ENCODE data around the gene SCIMP. TPM values are rescaled to one million over a fixed set of nuclear protein-coding genes. Genes with fewer than 3 reads are reported as not detected.
"Not testable (repeated sequence)": the region's sequence is repeated elsewhere in the genome, so short reads cannot be mapped to it uniquely, and the experiment has no call there.

Gene SCIMP
- total RNA-seq, 1 donor from 2014 or later = 2.1 TPM

GRCh38 chr17:5262416-5262991 is 27.8 kb upstream of the SCIMP start:
- no peaks in the 10 kb centered on the region for H3K9me3 ChIP-seq (ENCODE audit: control insufficient read depth in 3 of 3, low read length in 3 of 3)
- H3K27ac ChIP-seq (ENCODE audit: low read depth, low read length) = no peak overlapping the region
- no peak overlapping the region for H3K9ac ChIP-seq (ENCODE audit: low read depth in 1 of 3, low read length in 3 of 3)

GRCh38 chr17:5260542-5260941 is 25.9 kb upstream of the SCIMP start:
- Histone ChIP-seq H3K4me1 (ENCODE audit: control insufficient read depth in 3 of 3, insufficient read depth in 3 of 3, low read length in 3 of 3) (no peaks in the 10 kb centered on the region), H3K36me3 (ENCODE audit: control insufficient read depth in 3 of 3, insufficient read depth in 3 of 3, low read length in 3 of 3) (no peaks in the 10 kb centered on the region), H3K27me3 (ENCODE audit: control insufficient read depth in 3 of 3, insufficient read depth in 3 of 3, low read length in 3 of 3) (no peaks in the 10 kb centered on the region), H3K4me3 (ENCODE audit: low read length in 3 of 3) (no peak overlapping the region), H3K9me3 (ENCODE audit: control insufficient read depth in 3 of 3, low read length in 3 of 3) (no peaks in the 10 kb centered on the region), H3K27ac (ENCODE audit: low read depth, low read length) (no peak overlapping the region), H3K9ac (ENCODE audit: low read depth in 1 of 3, low read length in 3 of 3) (no peak overlapping the region)

More at GRCh38 chr17:5262416-5262991, 27.8 kb upstream of the SCIMP start:
- Histone ChIP-seq H3K4me1 (ENCODE audit: control insufficient read depth in 3 of 3, insufficient read depth in 3 of 3, low read length in 3 of 3) (no peaks in the 10 kb centered on the region), H3K36me3 (ENCODE audit: control insufficient read depth in 3 of 3, insufficient read depth in 3 of 3, low read length in 3 of 3) (no peaks in the 10 kb centered on the region), H3K4me3 (ENCODE audit: low read length in 3 of 3) (no peak overlapping the region), H3K27me3 (ENCODE audit: control insufficient read depth in 3 of 3, insufficient read depth in 3 of 3, low read length in 3 of 3) (no peaks in the 10 kb centered on the region)

- no peaks in the 10 kb centered on the region for H3K36me3 ChIP-seq (ENCODE audit: control insufficient read depth in 3 of 3, insufficient read depth in 3 of 3, low read length in 3 of 3)
- H3K4me1 ChIP-seq (ENCODE audit: control insufficient read depth in 3 of 3, insufficient read depth in 3 of 3, low read length in 3 of 3) = no peaks in the 10 kb centered on the region
- H3K9me3 ChIP-seq (ENCODE audit: control insufficient read depth in 3 of 3, low read length in 3 of 3) = no peaks in the 10 kb centered on the region
- H3K4me3 ChIP-seq (ENCODE audit: low read length in 3 of 3) = no peak overlapping the region
- H3K9ac ChIP-seq (ENCODE audit: low read depth in 1 of 3, low read length in 3 of 3) = no peak overlapping the region
- no peaks in the 10 kb centered on the region for H3K27me3 ChIP-seq (ENCODE audit: control insufficient read depth in 3 of 3, insufficient read depth in 3 of 3, low read length in 3 of 3)
- H3K27ac ChIP-seq (ENCODE audit: low read depth, low read length) = no peak overlapping the region
Observed at GRCh38 chr17:5257124-5257523, 22.5 kb upstream of the SCIMP start.

GRCh38 chr17:5254903-5255521 is 20.4 kb upstream of the SCIMP start:
- no peak overlapping the region for H3K27ac ChIP-seq (ENCODE audit: low read depth, low read length)
- H3K4me3 ChIP-seq (ENCODE audit: low read length in 3 of 3) = no peak overlapping the region
- H3K4me1 ChIP-seq (ENCODE audit: control insufficient read depth in 3 of 3, insufficient read depth in 3 of 3, low read length in 3 of 3) = no peaks in the 10 kb centered on the region
- no peak overlapping the region for H3K9ac ChIP-seq (ENCODE audit: low read depth in 1 of 3, low read length in 3 of 3)
- H3K9me3 ChIP-seq (ENCODE audit: control insufficient read depth in 3 of 3, low read length in 3 of 3) = no peaks in the 10 kb centered on the region
- H3K27me3 ChIP-seq (ENCODE audit: control insufficient read depth in 3 of 3, insufficient read depth in 3 of 3, low read length in 3 of 3) = no peaks in the 10 kb centered on the region
- no peaks in the 10 kb centered on the region for H3K36me3 ChIP-seq (ENCODE audit: control insufficient read depth in 3 of 3, insufficient read depth in 3 of 3, low read length in 3 of 3)

GRCh38 chr17:5254414-5254813 is 19.8 kb upstream of the SCIMP start:
- Histone ChIP-seq H3K9ac (ENCODE audit: low read depth in 1 of 3, low read length in 3 of 3) (no peak overlapping the region), H3K4me3 (ENCODE audit: low read length in 3 of 3) (no peak overlapping the region), H3K27ac (ENCODE audit: low read depth, low read length) (no peak overlapping the region), H3K27me3 (ENCODE audit: control insufficient read depth in 3 of 3, insufficient read depth in 3 of 3, low read length in 3 of 3) (no peaks in the 10 kb centered on the region), H3K36me3 (ENCODE audit: control insufficient read depth in 3 of 3, insufficient read depth in 3 of 3, low read length in 3 of 3) (no peaks in the 10 kb centered on the region), H3K9me3 (ENCODE audit: control insufficient read depth in 3 of 3, low read length in 3 of 3) (no peaks in the 10 kb centered on the region), H3K4me1 (ENCODE audit: control insufficient read depth in 3 of 3, insufficient read depth in 3 of 3, low read length in 3 of 3) (no peaks in the 10 kb centered on the region)

- Histone ChIP-seq H3K36me3 (ENCODE audit: control insufficient read depth in 3 of 3, insufficient read depth in 3 of 3, low read length in 3 of 3) (no peaks in the 10 kb centered on the region), H3K4me3 (ENCODE audit: low read length in 3 of 3) (no peak overlapping the region), H3K27ac (ENCODE audit: low read depth, low read length) (no peak overlapping the region), H3K4me1 (ENCODE audit: control insufficient read depth in 3 of 3, insufficient read depth in 3 of 3, low read length in 3 of 3) (no peaks in the 10 kb centered on the region), H3K27me3 (ENCODE audit: control insufficient read depth in 3 of 3, insufficient read depth in 3 of 3, low read length in 3 of 3) (no peaks in the 10 kb centered on the region), H3K9me3 (ENCODE audit: control insufficient read depth in 3 of 3, low read length in 3 of 3) (no peaks in the 10 kb centered on the region), H3K9ac (ENCODE audit: low read depth in 1 of 3, low read length in 3 of 3) (no peak overlapping the region)
Observed at GRCh38 chr17:5249615-5250014, 15.0 kb upstream of the SCIMP start.

- no peaks in the 10 kb centered on the region for H3K4me1 ChIP-seq (ENCODE audit: control insufficient read depth in 3 of 3, insufficient read depth in 3 of 3, low read length in 3 of 3)
- no peak overlapping the region for H3K27ac ChIP-seq (ENCODE audit: low read depth, low read length)
- H3K9ac ChIP-seq (ENCODE audit: low read depth in 1 of 3, low read length in 3 of 3) = no peak overlapping the region
- no peaks in the 10 kb centered on the region for H3K27me3 ChIP-seq (ENCODE audit: control insufficient read depth in 3 of 3, insufficient read depth in 3 of 3, low read length in 3 of 3)
- H3K4me3 ChIP-seq (ENCODE audit: low read length in 3 of 3) = no peak overlapping the region
- H3K36me3 ChIP-seq (ENCODE audit: control insufficient read depth in 3 of 3, insufficient read depth in 3 of 3, low read length in 3 of 3) = no peaks in the 10 kb centered on the region
- no peaks in the 10 kb centered on the region for H3K9me3 ChIP-seq (ENCODE audit: control insufficient read depth in 3 of 3, low read length in 3 of 3)
Observed at GRCh38 chr17:5248821-5249479, 14.3 kb upstream of the SCIMP start.

- H3K36me3 ChIP-seq (ENCODE audit: control insufficient read depth in 3 of 3, insufficient read depth in 3 of 3, low read length in 3 of 3) = no peaks in the 10 kb centered on the region
- no peaks in the 10 kb centered on the region for H3K9me3 ChIP-seq (ENCODE audit: control insufficient read depth in 3 of 3, low read length in 3 of 3)
- H3K27me3 ChIP-seq (ENCODE audit: control insufficient read depth in 3 of 3, insufficient read depth in 3 of 3, low read length in 3 of 3) = no peaks in the 10 kb centered on the region
- peaks cover 0 to 6% (median 0%) of the 10 kb centered on the region in 3 donors for H3K4me1 ChIP-seq (ENCODE audit: control insufficient read depth in 3 of 3, insufficient read depth in 3 of 3, low read length in 3 of 3)
- no peak overlapping the region for H3K9ac ChIP-seq (ENCODE audit: low read depth in 1 of 3, low read length in 3 of 3)
- no peak overlapping the region for H3K4me3 ChIP-seq (ENCODE audit: low read length in 3 of 3)
- H3K27ac ChIP-seq (ENCODE audit: low read depth, low read length) = no peak overlapping the region
Observed at GRCh38 chr17:5247621-5248020, 13.0 kb upstream of the SCIMP start.

- Histone ChIP-seq H3K4me3 (ENCODE audit: low read length in 3 of 3) (peak overlapping the region in 2 of 3 donors; percentile 25 to 41), H3K36me3 (ENCODE audit: control insufficient read depth in 3 of 3, insufficient read depth in 3 of 3, low read length in 3 of 3) (no peaks in the 10 kb centered on the region), H3K4me1 (ENCODE audit: control insufficient read depth in 3 of 3, insufficient read depth in 3 of 3, low read length in 3 of 3) (peaks cover 8 to 18% (median 8%) of the 10 kb centered on the region in 3 donors), H3K9ac (ENCODE audit: low read depth in 1 of 3, low read length in 3 of 3) (peak overlapping the region in 2 of 3 donors; percentile 68 to 75), H3K27me3 (ENCODE audit: control insufficient read depth in 3 of 3, insufficient read depth in 3 of 3, low read length in 3 of 3) (no peaks in the 10 kb centered on the region), H3K9me3 (ENCODE audit: control insufficient read depth in 3 of 3, low read length in 3 of 3) (no peaks in the 10 kb centered on the region), H3K27ac (ENCODE audit: low read depth, low read length) (peak overlapping the region; percentile 59)
Observed at GRCh38 chr17:5241861-5242671, 7.4 kb upstream of the SCIMP start.

- not testable (repeated sequence) for H3K27me3 ChIP-seq (ENCODE audit: control insufficient read depth in 3 of 3, insufficient read depth in 3 of 3, low read length in 3 of 3); H3K9me3 ChIP-seq (ENCODE audit: control insufficient read depth in 3 of 3, low read length in 3 of 3); H3K9ac ChIP-seq (ENCODE audit: low read depth in 1 of 3, low read length in 3 of 3); H3K27ac ChIP-seq (ENCODE audit: low read depth, low read length); H3K4me3 ChIP-seq (ENCODE audit: low read length in 3 of 3); H3K36me3 ChIP-seq (ENCODE audit: control insufficient read depth in 3 of 3, insufficient read depth in 3 of 3, low read length in 3 of 3)
- peaks cover 8 to 18% (median 8%) of the 10 kb centered on the region in 3 donors for H3K4me1 ChIP-seq (ENCODE audit: control insufficient read depth in 3 of 3, insufficient read depth in 3 of 3, low read length in 3 of 3)
Observed at GRCh38 chr17:5239769-5240168, 5.1 kb upstream of the SCIMP start.

Data from skeletal muscle tissue (tissue), 4 donors.